GM18499 (cell line): ENCODE data around the gene THEM4.
A peak's percentile ranks its signal among the peaks of the same experiment; 100 is the strongest.

Experiments used
- ATAC-seq: cut with Tn5 transposase; IDR thresholded peaks from one replicate; pipeline ENCODE4 v1.9.1; 2021; ENCODE audit warnings: moderate number of reproducible peaks; ENCODE audit not compliant: insufficient read depth, unreplicated experiment

Gene THEM4

DNA sequence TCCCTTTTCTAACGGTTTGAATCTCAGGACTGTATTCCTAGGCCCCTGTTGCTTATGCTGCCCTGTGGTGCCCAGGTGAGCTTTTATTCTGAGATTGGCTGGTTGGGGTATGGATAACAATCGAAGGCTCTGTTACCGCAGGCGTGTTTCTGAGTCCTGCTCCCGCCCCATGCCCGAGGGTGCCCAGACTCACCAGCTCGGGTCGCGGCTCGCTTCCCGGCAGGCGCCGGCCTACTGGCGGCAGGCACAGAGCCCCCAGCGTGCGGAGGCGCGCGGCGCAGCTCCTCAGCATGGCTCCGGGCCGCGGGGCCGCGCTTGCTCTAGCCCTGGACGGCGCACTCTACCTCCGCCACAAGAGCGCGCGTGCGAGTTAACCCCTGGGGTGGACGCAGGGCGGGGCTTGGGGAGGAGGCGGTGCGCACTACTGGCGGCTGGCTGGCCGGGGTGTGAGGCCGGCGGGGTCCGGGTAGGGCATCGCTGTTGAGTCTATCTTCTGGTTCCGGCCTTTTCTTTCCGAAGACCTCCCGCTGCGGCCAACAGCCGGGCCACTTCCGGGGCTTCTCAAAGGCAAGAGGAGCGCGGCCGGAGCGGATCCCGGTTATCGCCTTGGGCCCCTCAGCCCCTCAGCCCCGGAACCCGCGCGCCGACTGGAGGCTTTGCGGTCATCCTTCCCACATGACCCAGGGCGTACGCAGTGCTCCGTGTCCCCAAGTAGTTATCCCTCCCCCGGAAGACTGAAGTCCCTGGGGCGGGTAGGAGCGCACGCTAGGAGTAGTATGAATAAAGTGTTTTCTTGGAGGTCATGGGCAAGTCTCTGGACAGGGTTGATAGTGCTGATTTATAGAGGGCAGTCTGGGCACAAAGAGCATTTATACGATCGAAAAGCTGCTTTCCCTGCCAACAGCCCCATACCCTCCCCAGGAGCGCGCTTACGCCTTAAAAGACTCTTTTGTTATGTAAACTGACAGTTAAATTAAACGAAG, at the start of gene THEM4:
THEM4 (minus strand) TSS at position 345 of the 983 bp plus-strand sequence; CDS start at position 292, 53 bp downstream.
- peak; percentile 85 for ATAC-seq

DNA sequence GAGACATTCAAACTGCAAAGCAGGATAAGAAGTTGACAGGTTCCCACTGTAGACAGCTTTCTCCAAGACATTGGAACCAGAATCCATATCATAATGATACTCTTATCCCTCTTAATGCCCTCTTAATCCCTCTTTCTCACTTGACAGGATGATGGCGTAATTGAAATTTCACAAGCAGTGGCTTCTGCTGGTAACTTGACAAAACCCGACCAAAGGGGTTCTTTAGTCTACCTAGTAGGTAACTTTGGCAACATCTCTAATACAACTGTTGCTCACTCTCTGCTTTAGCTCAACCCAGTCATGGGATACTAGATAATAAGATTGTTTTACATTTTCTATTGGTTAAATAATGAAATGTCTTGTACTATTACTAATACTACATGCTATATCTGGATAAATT, 49.6 kb upstream of the THEM4 start:
- ATAC-seq, result no peak

DNA sequence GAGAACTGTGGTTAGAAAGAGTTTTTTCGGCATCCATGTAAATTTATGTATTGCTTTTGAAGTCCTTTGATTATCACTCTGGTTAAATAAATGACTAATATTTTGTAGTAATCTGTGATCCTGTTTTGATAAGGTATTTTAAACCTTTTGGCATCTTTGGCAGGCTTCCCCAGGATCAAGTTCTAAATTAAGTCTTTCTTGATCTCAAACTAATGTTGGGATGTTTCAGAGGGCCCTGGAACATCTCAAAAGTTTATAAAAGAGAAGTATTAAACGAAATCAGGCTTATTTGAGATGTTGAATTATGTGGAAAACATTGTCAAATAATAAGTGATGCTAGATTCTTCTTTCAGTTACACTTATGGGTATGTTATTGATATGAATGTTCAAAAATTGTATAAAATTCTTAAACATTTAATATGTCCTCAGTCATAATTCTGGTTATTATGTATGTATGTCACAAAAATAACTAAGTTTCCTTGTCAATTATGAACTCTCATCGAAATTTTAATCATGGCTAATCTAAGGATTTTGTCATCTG, 47.7 kb upstream of the THEM4 start:
- ATAC-seq, result no peak

DNA sequence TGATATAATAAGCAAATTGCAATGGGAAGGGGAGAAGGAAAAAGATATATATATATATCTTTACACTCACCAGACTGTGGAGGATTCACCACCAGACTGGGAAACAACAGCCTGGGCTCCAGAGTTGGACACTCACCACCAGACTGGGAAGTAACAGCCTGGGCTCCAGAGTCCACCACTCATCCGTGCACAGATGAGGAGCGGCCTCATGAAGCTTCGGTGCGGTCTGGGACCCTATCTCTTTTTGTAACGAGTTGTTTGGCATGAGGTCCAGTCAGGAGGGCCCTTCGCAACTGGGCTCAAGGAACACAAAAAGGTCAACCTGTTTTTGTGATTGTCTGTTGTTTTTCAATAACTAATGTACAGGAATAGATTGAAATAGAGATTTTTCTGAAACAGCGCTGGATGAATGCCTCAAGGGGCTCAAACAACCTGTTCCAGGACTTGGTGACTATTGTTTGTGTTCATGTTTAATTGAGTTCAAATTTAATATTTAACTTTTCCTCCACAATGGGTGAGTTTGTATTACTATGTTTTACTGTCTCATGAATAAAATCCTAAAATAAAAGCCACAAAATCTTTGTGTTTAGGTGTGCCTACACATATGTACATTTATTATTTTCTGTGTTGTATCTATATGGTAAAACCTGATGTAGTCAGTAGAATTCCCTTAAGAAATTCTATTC, 44.2 kb upstream of the THEM4 start:
- no peak for ATAC-seq

DNA sequence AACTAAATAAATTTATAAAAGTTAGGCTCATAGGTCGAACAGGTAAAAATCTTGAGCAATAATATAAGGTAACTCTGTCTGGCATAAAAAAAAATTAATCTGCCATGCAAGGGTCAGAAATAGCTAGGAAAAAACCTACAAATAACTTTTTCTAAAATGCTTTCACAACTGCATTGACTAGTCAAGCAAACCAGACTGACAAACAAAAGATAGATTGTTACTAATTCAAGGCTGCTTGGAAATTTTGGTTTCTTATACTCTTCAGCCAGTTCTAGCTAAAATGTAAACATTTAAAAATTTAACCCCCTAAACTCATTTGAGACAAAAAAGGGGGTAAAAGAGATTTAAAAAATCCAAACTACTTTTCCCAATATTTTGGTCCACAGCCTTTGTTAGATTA, 43.5 kb upstream of the THEM4 start:
- no peak for ATAC-seq

DNA sequence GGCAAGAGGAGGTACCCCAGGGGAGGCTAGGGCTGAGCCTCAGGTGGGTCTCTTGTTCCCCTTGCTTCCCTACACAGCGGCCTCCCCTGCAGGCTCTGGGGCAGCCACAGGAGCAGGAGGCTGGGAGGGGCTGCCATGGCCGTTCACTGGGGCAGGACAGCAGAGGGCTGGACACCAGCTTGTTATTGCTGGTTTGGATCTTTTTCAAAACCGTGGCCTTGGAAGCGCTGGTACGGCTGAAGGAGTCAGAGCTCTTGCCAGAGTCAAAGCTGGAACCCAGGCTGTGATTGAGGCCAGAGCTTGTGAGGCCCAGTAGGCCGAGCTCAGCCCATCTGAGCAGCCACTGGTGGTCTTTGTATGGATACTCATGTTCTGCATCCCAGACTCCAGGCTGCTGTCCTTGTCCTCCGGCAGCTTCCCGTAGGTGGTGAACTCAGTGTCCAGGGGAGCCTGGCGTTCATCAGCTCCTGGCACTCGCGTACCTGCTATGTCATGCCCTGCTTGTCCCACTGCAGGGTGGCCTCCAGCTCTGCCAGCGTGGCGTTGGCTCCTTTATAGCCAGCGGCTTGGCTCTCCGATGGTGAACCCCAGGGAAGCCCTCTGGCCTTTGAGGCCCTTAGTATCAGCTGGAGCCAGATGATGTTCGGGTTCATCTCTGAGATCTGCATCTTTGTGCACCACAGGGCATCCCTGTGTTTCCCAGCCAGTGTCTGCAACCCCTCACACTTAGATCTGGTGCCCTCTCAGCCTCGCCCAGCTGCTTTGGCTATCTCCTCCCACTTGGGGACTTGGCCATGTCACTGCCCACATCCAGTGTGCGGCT, 40.3 kb upstream of the THEM4 start:
- ATAC-seq, result no peak

DNA sequence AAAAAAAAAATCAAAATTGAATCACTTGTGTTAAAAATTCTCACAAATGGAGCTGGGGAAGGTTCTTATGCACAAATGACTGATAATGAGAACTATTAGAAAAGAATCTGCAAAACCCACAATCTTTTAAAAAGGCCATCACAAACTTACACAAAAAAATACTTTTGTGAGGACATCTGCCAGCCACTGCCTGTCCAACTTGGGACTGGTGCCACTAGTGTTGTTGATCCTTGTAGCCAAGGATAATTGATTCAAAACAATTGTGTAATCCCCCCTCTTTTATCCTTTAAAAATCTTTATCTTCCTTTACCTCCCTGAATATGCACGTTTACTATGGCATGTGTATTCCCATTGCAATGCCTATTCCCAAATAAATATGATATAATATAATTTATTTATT, 39.2 kb upstream of the THEM4 start:
- ATAC-seq, result no peak

DNA sequence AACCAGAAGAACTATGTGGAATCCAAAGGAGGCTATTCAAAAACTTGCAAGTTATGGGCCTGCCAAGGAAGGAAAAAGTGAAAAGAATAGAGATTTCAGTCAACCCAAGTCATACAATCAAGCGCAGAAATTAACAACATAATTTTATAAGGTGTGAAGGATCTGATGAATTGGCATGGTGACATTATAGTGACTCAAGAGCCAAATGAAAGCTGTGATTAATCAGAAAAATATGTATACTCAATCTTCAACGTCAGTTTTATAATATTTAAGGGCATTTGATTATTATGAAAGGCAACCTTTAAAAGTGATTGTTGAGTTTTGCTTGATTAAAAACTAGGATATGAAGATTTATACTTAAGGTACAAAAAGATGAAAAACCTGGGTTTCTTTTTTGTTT, 37.8 kb upstream of the THEM4 start:
- ATAC-seq, result no peak

DNA sequence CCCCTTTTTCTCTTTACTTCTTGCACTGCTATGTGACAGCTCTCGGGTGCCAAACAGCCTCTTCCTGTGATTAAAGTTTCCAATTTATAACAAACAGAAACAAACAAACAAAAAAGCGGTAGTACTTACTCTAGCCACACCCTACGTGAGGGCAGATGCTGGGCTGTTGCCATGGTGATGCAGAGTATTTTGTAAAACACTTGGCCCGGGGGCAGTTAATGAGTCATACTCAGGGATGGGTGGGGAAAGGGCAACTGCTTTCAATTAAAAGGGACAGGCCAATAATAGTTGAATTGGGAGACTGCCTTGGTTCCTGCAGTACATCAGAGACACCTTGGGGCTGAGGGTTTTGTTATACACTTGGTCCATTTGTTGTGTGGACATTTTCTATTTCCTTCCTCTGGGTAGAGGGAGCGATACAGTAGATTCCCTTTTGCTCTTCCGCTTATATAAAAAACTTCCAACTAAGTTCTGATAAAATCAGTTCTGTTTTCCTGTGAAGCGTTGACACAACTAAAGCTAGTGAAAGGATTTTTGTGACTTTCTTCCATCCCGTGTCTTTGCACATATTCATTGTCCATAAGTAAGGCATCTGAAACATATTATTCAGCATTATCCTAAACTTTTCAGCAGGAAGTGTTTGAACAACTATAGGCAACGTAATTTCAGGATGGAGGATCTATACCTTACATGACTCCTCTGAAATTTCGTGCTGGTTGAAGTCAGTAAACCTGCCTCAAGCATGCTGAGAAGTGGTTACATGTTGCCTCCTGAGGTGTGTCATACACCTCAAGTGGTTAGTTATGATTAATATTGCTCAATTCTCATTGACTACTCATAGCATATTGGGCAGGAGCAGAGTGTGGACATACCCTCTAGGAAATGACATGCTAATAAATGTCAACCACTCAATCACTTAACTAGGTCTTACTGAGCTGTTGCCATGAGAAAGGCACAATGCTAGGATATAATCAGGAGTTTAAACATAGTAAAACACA, 36.7 kb upstream of the THEM4 start:
- no peak for ATAC-seq

DNA sequence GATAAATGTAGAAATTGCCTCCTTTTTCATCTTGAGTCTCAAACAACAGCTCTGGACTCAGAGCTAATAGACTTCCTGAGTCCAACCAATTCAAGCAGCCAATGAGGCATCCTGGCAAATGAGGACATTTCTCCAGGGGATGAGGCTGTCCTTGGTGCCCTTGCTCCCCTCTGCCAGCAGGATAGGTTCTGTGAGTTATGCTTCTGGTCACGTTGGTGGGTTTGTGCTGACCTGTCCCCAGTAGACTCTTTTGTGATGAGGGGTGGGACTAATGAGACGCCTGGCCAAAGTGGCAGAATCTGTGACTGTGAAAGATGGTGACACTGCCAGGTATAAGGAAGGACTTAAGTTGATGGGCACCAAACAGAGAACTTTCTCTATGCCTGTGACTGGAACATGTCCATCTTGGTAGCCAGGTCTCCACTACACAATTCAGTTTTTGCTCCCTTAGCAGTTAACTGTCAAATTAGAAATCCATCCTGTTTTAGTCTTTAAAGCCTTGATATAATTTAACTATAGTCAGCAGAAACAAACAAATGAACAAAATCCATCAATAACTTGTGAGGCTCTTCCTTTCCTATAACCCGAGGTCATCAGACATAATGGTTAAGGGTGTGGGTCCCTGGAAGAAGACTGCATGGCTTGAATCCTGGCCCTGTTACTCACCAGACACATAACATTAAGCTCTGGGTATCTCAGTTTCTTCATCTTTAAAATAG, 35.7 kb upstream of the THEM4 start:
- no peak for ATAC-seq

DNA sequence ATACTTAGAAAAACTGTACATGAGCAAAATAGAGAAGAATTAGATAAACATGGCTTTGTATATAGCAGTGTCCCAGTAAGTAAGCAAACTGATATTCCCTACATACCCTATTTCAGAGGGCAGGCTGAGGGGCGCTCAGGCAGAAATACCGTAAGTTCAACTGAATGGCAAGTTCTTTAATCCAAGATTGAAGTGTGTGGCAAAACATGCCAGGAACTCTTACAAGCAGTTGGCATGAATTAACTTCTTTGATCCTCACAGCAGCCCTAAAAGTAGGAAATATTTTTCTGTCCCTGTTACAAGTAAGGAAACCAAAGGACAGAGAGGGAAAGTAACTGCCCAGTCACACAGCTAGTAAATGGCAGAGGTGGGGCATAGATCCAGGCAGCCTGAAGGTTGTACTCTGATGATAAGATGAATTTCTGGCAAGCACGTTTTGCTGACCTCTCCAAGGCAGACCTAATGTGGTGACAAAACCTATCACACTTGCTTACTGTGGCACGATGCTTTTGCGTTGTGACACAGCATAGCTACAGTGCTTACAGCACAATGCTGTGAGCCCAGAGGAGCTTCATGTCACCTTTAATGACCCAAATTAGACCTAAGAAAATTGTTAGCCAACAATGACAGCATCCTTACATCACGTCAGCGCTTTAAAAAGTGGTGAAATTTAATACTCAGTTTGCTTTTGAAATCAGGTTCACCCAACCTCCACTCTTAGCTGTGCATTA, 35.0 kb upstream of the THEM4 start:
- ATAC-seq, result no peak

DNA sequence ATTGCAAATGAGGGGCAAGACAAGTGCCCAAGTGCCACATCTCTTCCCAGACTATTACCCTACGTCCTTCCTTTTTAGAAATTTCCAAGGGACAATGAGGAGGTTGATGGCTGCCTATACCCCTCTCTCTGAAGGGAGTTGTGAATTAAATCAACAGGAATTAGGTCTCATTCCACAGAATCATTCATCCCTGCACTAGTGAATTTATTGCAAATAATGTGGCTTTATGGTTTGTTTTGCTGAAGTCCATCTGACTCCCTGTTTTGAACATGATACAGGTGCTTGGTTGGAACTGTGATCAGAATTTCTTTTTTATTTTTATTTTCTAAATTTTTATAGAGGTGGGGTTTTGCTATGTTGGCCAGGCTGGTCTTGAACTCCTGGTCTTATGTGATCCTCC, 34.3 kb upstream of the THEM4 start:
- ATAC-seq, result no peak

DNA sequence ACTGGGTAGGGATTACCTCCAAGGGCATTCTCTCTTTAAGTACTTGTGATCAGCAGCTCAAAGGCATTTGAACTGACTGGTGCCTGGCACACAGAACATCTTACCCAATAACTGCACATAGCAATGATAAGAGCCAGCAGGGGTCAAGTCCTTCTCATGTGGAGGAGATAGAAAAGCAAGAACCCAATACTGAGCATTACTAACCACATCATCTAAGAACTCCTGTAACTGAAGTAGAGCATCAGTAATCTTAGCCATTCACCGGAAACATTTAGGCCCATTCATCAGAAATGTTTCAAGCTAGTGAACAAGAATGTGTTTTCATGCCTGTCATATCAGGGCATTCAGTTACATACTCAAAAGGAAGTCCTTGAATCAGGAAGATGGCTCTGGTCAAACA, 33.6 kb upstream of the THEM4 start:
- no peak for ATAC-seq

DNA sequence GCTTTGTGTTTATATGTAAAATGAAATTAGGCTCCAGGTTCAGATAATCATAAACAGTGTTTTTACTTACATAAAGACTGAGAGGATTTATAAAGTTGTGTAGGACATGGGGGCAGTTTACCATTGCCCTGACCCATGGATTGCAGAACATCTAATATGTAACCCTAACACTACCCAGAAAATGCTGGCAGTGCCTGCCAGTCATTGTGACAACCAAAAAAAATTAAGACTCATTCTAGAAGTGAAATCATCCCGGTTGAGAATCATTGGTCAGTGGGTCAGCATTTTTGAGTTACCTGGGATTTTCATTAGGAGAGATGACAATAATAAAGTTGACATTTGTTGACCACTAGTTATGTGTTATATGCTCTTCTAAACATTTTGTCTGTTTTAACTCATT, 31.2 kb upstream of the THEM4 start:
- ATAC-seq, result no peak

DNA sequence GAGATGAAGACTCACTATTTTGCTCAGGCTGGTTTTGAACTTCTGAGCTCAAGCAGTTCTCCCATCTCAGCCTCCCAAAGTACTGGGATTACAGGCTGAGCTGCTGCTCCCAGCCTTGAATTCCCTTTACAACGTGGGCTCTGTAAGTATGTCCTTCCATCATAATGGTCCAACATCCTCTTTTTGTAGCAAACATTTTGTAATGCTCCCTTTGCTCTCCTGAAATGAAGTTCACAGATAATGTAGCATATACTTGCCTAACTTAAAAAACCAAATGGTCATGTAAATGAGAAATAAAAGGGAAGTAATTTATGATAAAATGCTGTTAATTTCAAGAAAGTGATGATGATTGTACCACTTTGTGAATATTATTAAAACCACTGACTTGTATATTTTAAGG, 30.5 kb upstream of the THEM4 start:
- ATAC-seq, result no peak

DNA sequence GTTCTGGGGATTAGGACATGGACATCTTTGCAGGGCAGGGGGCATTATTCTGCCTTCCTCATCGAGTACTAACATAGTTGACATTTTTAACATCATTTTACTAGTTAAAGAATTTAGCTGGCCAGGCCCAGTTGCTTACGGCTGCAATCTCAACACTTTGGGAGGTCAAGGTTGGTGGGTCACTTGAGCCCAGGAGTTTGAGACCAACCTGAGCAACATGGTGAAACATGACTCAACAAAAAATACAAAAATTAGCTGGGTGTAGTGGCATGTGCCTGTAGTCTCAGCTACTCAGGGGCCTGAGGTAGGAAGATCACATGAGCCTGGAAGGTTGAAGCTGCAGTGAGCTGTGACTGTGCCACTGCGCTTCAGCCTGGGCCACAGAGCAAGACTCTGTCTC, 29.8 kb upstream of the THEM4 start:
- ATAC-seq, result no peak

DNA sequence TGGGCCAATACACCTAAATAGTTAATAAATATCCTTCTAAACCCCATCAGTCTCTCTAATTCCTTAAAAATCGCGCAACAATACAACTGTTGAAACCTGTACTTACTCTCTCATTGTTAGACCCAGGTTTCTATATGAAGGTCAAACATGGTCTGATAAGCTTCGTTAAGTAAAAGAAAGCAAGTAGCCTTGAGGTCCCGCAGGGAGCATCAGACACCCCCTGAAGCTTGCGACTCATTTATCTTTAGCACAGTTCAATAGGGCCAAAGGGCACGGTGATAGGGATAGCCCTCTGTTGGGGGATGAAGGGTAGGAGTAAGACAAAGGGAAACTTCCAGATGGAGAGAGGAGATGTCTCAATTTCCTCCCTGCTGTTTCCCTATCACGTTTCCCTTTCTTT, 27.3 kb upstream of the THEM4 start:
- no peak for ATAC-seq
